Gastroesophageal sphincter (tissue), 4 donors: ENCODE data around the gene CDH4. TPM values are rescaled to one million over a fixed set of nuclear protein-coding genes. Genes with fewer than 3 reads are reported as not detected.
A peak's percentile ranks its signal among the peaks of the same experiment; 100 is the strongest.

Source experiments
- ATAC-seq: fragments of 150-250 bp; one replicate; pipeline ENCODE4 v1.9.1; 2016; ENCODE audit warnings: mild to moderate bottlenecking, moderate library complexity
- H3K27ac ChIP-seq, 4 donors: fragments of 200-600 bp; sonication (generic) in 3 of 4; 1 replicate in 3 of 4; 2 replicates in 1 of 4; pipeline ENCODE4 v1.5.1; 2016 to 2019
- H3K27me3 ChIP-seq: fragments of 200-600 bp; sonication (generic); one replicate; pipeline ENCODE4 v1.5.1; 2019
- H3K36me3 ChIP-seq, 2 donors: fragments of 200-600 bp; sonication (generic); one replicate each; pipeline ENCODE4 v1.5.1; 2019; ENCODE audit warnings: control low read depth in 1 of 2
- H3K4me1 ChIP-seq, 3 donors: fragments of 200-600 bp; sonication (generic); 1 replicate in 2 of 3; 2 replicates in 1 of 3; pipeline ENCODE4 v1.5.1; 2016 to 2019; ENCODE audit warnings: control low read depth in 2 of 3
- H3K4me3 ChIP-seq, 2 donors: fragments of 200-600 bp; sonication (generic); one replicate each; pipeline ENCODE4 v1.5.1; 2019; ENCODE audit warnings: mild to moderate bottlenecking in 1 of 2, moderate library complexity in 1 of 2
- H3K9me3 ChIP-seq, 3 donors: fragments of 200-600 bp; sonication (generic); one replicate each; pipeline ENCODE4 v1.5.1; 2017 to 2019; ENCODE audit warnings: control low read depth in 2 of 3
- CTCF ChIP-seq, 4 experiments: fragments of 200-600 bp in 2 of 4; fragments of 450-650 bp in 2 of 4; sonication (generic) in 1 of 4; IDR thresholded peaks; one replicate each; pipeline ENCODE4 v1.5.1; 2017 to 2019; ENCODE audit warnings: antibody characterized with exemption in 4 of 4, mild to moderate bottlenecking in 2 of 4, moderate library complexity in 2 of 4
- EP300 ChIP-seq: sonication (generic); formaldehyde crosslinking; IDR thresholded peaks from one replicate; pipeline ENCODE4 v1.6.1; 2017; ENCODE audit warnings: antibody characterized with exemption, mild to moderate bottlenecking
- POLR2A ChIP-seq, 2 donors: fragments of 450-650 bp; IDR thresholded peaks; one replicate each; pipeline ENCODE4 v1.6.1; 2017; ENCODE audit warnings: antibody characterized with exemption in 2 of 2, mild to moderate bottlenecking in 2 of 2, moderate library complexity in 1 of 2
- POLR2AphosphoS5 ChIP-seq: sonication (generic); formaldehyde crosslinking; IDR thresholded peaks from one replicate; pipeline ENCODE4 v1.6.1; 2017; ENCODE audit warnings: antibody characterized with exemption
- WGBS, 2 donors: methylation state at CpG; one replicate each; pipeline ENCODE4 v1.1.5; 2018; ENCODE audit warnings: low coverage in 1 of 2; 5-methylcytosine and 5-hydroxymethylcytosine counted together
- total RNA-seq, 4 donors: library from RNA; depleted of rRNA; stranded (reverse); fragments of >200 nt; gene quantifications; one replicate each; pipeline ENCODE4 v1.1.0, GENCODE V29; 2016

Gene CDH4
- total RNA-seq, 4 donors from 2014 or later, result under 0.01 to 1.5 (median 0.42) TPM; not detected in 1

- peaks cover 63% of the 10 kb centered on the region for H3K27me3 ChIP-seq
- ATAC-seq, result no peak
These were observed 550.8 kb downstream of the CDH4 start for GRCh38 chr20:61802721-61803311.

GRCh38 chr20:61803416-61803914 is 551.4 kb downstream of the CDH4 start:
- no peaks in the 10 kb centered on the region for H3K36me3 ChIP-seq
- no peak for ATAC-seq
- H3K27me3 ChIP-seq, result peaks cover 60% of the 10 kb centered on the region
- peak overlapping the region in 1 of 2 donors; percentile 35 for H3K4me3 ChIP-seq
- 9 to 38% methylated on average over 4 to 17 of the region's 19 CpGs for WGBS, 2 donors
- TF ChIP-seq EP300 (no peak), POLR2AphosphoS5 (no peak), POLR2A (IDR thresholded peaks at IDR 0.05) (no peak), CTCF (IDR thresholded peaks at IDR 0.05) (no peak)
- no peaks in the 10 kb centered on the region for H3K9me3 ChIP-seq
- peaks cover 0 to 15% (median 0%) of the 10 kb centered on the region in 3 donors for H3K4me1 ChIP-seq
- H3K27ac ChIP-seq, result peak overlapping the region in 1 of 4 donors; percentile 38

More at GRCh38 chr20:61802721-61803311, 550.8 kb downstream of the CDH4 start:
- WGBS, 2 donors, result 67% methylated on average over 1 of the region's 36 CpGs; no CpG with 5 or more reads in 1 of the 2 donors
- Histone ChIP-seq H3K9me3 (no peaks in the 10 kb centered on the region), H3K4me3 (no peak overlapping the region), H3K27ac (peak overlapping the region in 1 of 4 donors; percentile 38), H3K4me1 (peaks cover 0 to 15% (median 0%) of the 10 kb centered on the region in 3 donors), H3K36me3 (no peaks in the 10 kb centered on the region)
- no peak for TF ChIP-seq POLR2A (IDR thresholded peaks at IDR 0.05)
- TF ChIP-seq POLR2AphosphoS5, result no peak
- TF ChIP-seq EP300, result no peak
- no peak for TF ChIP-seq CTCF (IDR thresholded peaks at IDR 0.05)

- 6 to 74% methylated on average over 6 to 13 of the region's 27 CpGs for WGBS, 2 donors
- peaks cover 0 to 15% (median 0%) of the 10 kb centered on the region in 3 donors for H3K4me1 ChIP-seq
- H3K27me3 ChIP-seq, result peaks cover 60% of the 10 kb centered on the region
- no peak for TF ChIP-seq CTCF (IDR thresholded peaks at IDR 0.05)
- TF ChIP-seq EP300, result no peak
- TF ChIP-seq POLR2AphosphoS5, result no peak
- TF ChIP-seq POLR2A (IDR thresholded peaks at IDR 0.05), result no peak
- H3K27ac ChIP-seq, result peak overlapping the region in 1 of 4 donors; percentile 38
- H3K36me3 ChIP-seq, result no peaks in the 10 kb centered on the region
- no peak for ATAC-seq
- peak overlapping the region in 1 of 2 donors; percentile 35 for H3K4me3 ChIP-seq
- H3K9me3 ChIP-seq, result no peaks in the 10 kb centered on the region
These were observed 552.1 kb downstream of the CDH4 start for GRCh38 chr20:61803915-61804751.

- peaks cover 0 to 15% (median 0%) of the 10 kb centered on the region in 3 donors for H3K4me1 ChIP-seq
- no peaks in the 10 kb centered on the region for H3K9me3 ChIP-seq
- no peaks in the 10 kb centered on the region for H3K36me3 ChIP-seq
- ATAC-seq, result no peak
- H3K4me3 ChIP-seq, result no peak overlapping the region
- peaks cover 59% of the 10 kb centered on the region for H3K27me3 ChIP-seq
- TF ChIP-seq CTCF (IDR thresholded peaks at IDR 0.05), result no peak
- TF ChIP-seq EP300, result no peak
- TF ChIP-seq POLR2AphosphoS5, result no peak
- no peak for TF ChIP-seq POLR2A (IDR thresholded peaks at IDR 0.05)
- no peak overlapping the region for H3K27ac ChIP-seq
- WGBS, 2 donors, result 95% methylated on average over 7 of the region's 13 CpGs; no CpG with 5 or more reads in 1 of the 2 donors
These were observed 552.8 kb downstream of the CDH4 start for GRCh38 chr20:61804752-61805295.
